ENCODE measurements around the gene HOXB8.

HOXB8 gene

GRCh38 chr17:48606892-48607614 is 8.0 kb downstream of the HOXB8 start:
- TF ChIP-seq FOXP2 (optimal IDR thresholded peaks at IDR 0.05; ENCODE audit: borderline replicate concordance, extremely low read depth, extremely low read length, insufficient read depth), result no peak
- no peak for TF ChIP-seq SIN3A (IDR thresholded peaks at IDR 0.05; ENCODE audit: borderline replicate concordance, insufficient read depth, low read length)
- TF ChIP-seq TAF1 (IDR thresholded peaks at IDR 0.05; ENCODE audit: borderline replicate concordance, insufficient read depth, low read length), result no peak
- no peak for TF ChIP-seq POLR2AphosphoS5 (IDR thresholded peaks at IDR 0.05; ENCODE audit: low read depth, low read length)

- TF ChIP-seq FOXP2 (optimal IDR thresholded peaks at IDR 0.05; ENCODE audit: borderline replicate concordance, extremely low read depth, extremely low read length, insufficient read depth), result no peak
These were observed 8.9 kb downstream of the HOXB8 start for GRCh38 chr17:48605991-48606891.

GRCh38 chr17:48605409-48605919 is 9.6 kb downstream of the HOXB8 start:
- TF ChIP-seq POLR2AphosphoS5 (IDR thresholded peaks at IDR 0.05; ENCODE audit: low read depth, low read length), result no peak
- no peak for TF ChIP-seq REST (IDR thresholded peaks at IDR 0.05; ENCODE audit: insufficient read depth in 1 of 2, low read depth in 2 of 2, low read length in 2 of 2)

- TF ChIP-seq TAF1 (IDR thresholded peaks at IDR 0.05; ENCODE audit: borderline replicate concordance, insufficient read depth, low read length) (no peak), SIN3A (IDR thresholded peaks at IDR 0.05; ENCODE audit: borderline replicate concordance, insufficient read depth, low read length) (no peak), FOXP2 (optimal IDR thresholded peaks at IDR 0.05; ENCODE audit: borderline replicate concordance, extremely low read depth, extremely low read length, insufficient read depth) (no peak), POLR2AphosphoS5 (IDR thresholded peaks at IDR 0.05; ENCODE audit: low read depth, low read length) (no peak), REST (IDR thresholded peaks at IDR 0.05; ENCODE audit: insufficient read depth in 1 of 2, low read depth in 2 of 2, low read length in 2 of 2) (no peak)
These were observed 10.2 kb downstream of the HOXB8 start, which contains the start of gene HOXB6 for GRCh38 chr17:48604770-48605329. Gene HOXB6 (minus strand): TSS chr17:48604986. CDS start chr17:48598150, 6,836 bp downstream.

GRCh38 chr17:48603959-48604769 is 10.9 kb downstream of the HOXB8 start:
- TF ChIP-seq REST (IDR thresholded peaks at IDR 0.05; ENCODE audit: insufficient read depth in 1 of 2, low read depth in 2 of 2, low read length in 2 of 2) (no peak), TAF1 (IDR thresholded peaks at IDR 0.05; ENCODE audit: borderline replicate concordance, insufficient read depth, low read length) (no peak), FOXP2 (optimal IDR thresholded peaks at IDR 0.05; ENCODE audit: borderline replicate concordance, extremely low read depth, extremely low read length, insufficient read depth) (no peak), POLR2AphosphoS5 (IDR thresholded peaks at IDR 0.05; ENCODE audit: low read depth, low read length) (no peak), SIN3A (IDR thresholded peaks at IDR 0.05; ENCODE audit: borderline replicate concordance, insufficient read depth, low read length) (no peak)
